AG04450 (cell line): ENCODE results near the gene LCNL1. TPM values are rescaled to one million over a fixed set of nuclear protein-coding genes. Genes with fewer than 3 reads are reported as not detected.
A peak's percentile ranks its signal among the peaks of the same experiment; 100 is the strongest.

Experiments
- CTCF ChIA-PET: fragments of 300-600, 350-600 bp; formaldehyde crosslinking; extraction: SDS; loops from one replicate; lab custom pipeline; 2022; ENCODE audit warnings: antibody characterized with exemption, inconsistent platforms; lab: Charles Lee
- POLR2A ChIA-PET: fragments of 350-600 bp; formaldehyde crosslinking; extraction: SDS; loops from one replicate; lab custom pipeline; 2021; ENCODE audit warnings: antibody characterized with exemption, inconsistent platforms; lab: Yijun Ruan, JAX
- DNase-seq: peaks from one replicate; pipeline ENCODE4 v3.0.0-alpha.2; 2011; ENCODE audit warnings: low read depth, low spot score
- H3K27ac ChIP-seq: one replicate; pipeline ENCODE4 v1.5.1; 2012; ENCODE audit warnings: low read depth, low read length, control low read depth
- H3K27me3 ChIP-seq: one replicate; pipeline ENCODE4 v1.6.0; 2012; ENCODE audit warnings: low read length; ENCODE audit not compliant: control insufficient read depth, insufficient read depth
- H3K4me3 ChIP-seq: 2 replicates; pipeline ENCODE4 v1.5.1; 2011; ENCODE audit warnings: mild to moderate bottlenecking, low read depth, low read length, control low read depth
- H3K9me3 ChIP-seq: 2 replicates; pipeline ENCODE4 v1.5.1; 2012; ENCODE audit warnings: low read length; ENCODE audit not compliant: control insufficient read depth, insufficient read depth
- CTCF ChIP-seq: IDR thresholded peaks from 2 replicates; pipeline ENCODE4 v1.5.1; 2011; ENCODE audit warnings: low read depth, low read length, control low read depth, inconsistent platforms
- polyA plus RNA-seq: library from polyadenylated mRNA; depleted of rRNA; stranded (reverse); fragments of >200 nt; gene quantifications from 2 replicates; pipeline ENCODE4 v1.2.3, GENCODE V29; 2011

LCNL1 gene
- polyA plus RNA-seq, 1 experiment, result 1.5 TPM

GRCh38 chr9:137028263-137029057, 45.7 kb downstream of the LCNL1 start:
- Histone ChIP-seq H3K27ac (no peak overlapping the region), H3K27me3 (no peaks in the 10 kb centered on the region), H3K4me3 (peak overlapping the region; percentile 59), H3K9me3 (no peaks in the 10 kb centered on the region; the same call in 1 of the 2 replicates)
- DNase-seq, result no peak
- CTCF ChIA-PET, result interaction anchor here (0.6 to 2.2 kb wide), 27 partner anchors 8 to 241 kb away, joined by 3 to 15 read pairs (median 6); partner anchors contain the start of genes C8G, CLIC3, FBXW5 and PAXX
- POLR2A ChIA-PET, result interaction anchor here (1.4 kb wide), 1 partner anchor 85 kb away, joined by 3 read pairs; no protein-coding TSS in a partner anchor
- peak; percentile 29; the same call in 1 of the 2 replicates for TF ChIP-seq CTCF

GRCh38 chr9:137029058-137029936, 46.5 kb downstream of the LCNL1 start:
- no peaks in the 10 kb centered on the region; the same call in 1 of the 2 replicates for H3K9me3 ChIP-seq
- TF ChIP-seq CTCF, result peak; percentile 88
- ChIA-PET POLR2A (interaction anchor here (1.4 kb wide), 1 partner anchor 86 kb away, joined by 3 read pairs; no protein-coding TSS in a partner anchor), CTCF (interaction anchor here (0.6 to 2.2 kb wide), 34 partner anchors 8 to 242 kb away, joined by 3 to 15 read pairs (median 6); partner anchors contain the start of genes AJM1, C8G, CLIC3 and FBXW5)
- H3K4me3 ChIP-seq, result no peak overlapping the region; the same call in 1 of the 2 replicates
- no peak for DNase-seq
- H3K27ac ChIP-seq, result no peak overlapping the region
- no peaks in the 10 kb centered on the region for H3K27me3 ChIP-seq

- CTCF ChIA-PET, result interaction anchor here (0.5 to 2.2 kb wide), 32 partner anchors 9 to 243 kb away, joined by 3 to 15 read pairs (median 6); partner anchors contain the start of genes AJM1, C8G, CLIC3 and FBXW5
- H3K27me3 ChIP-seq, result no peaks in the 10 kb centered on the region
- no peak for TF ChIP-seq CTCF
- no peak overlapping the region for H3K27ac ChIP-seq
- DNase-seq, result no peak
- no peaks in the 10 kb centered on the region; the same call in 1 of the 2 replicates for H3K9me3 ChIP-seq
- H3K4me3 ChIP-seq, result no peak overlapping the region
- POLR2A ChIA-PET, result interaction anchor here (1.4 kb wide), 1 partner anchor 86 kb away, joined by 3 read pairs; no protein-coding TSS in a partner anchor
Observed at GRCh38 chr9:137030006-137030405, 47.2 kb downstream of the LCNL1 start.

GRCh38 chr9:137030538-137031527, 48.0 kb downstream of the LCNL1 start:
- no peak for TF ChIP-seq CTCF
- ChIA-PET CTCF (interaction anchor here (0.5 to 2.2 kb wide), 10 partner anchors 10 to 83 kb away, joined by 3 to 13 read pairs (median 8); partner anchors contain the start of gene PAXX), POLR2A (no interaction called here)
- H3K27ac ChIP-seq, result no peak overlapping the region
- H3K9me3 ChIP-seq, result no peaks in the 10 kb centered on the region; the same call in 1 of the 2 replicates
- H3K4me3 ChIP-seq, result no peak overlapping the region
- no peaks in the 10 kb centered on the region for H3K27me3 ChIP-seq
- DNase-seq, result no peak
